GM19372 (cell line): ENCODE results near the gene CALML5.

ENCODE experiments used
- ATAC-seq: cut with Tn5 transposase; IDR thresholded peaks from one replicate; pipeline ENCODE4 v1.9.1; 2021; ENCODE audit warnings: mild to moderate bottlenecking, low read depth, moderate library complexity; ENCODE audit not compliant: unreplicated experiment

Gene CALML5

DNA sequence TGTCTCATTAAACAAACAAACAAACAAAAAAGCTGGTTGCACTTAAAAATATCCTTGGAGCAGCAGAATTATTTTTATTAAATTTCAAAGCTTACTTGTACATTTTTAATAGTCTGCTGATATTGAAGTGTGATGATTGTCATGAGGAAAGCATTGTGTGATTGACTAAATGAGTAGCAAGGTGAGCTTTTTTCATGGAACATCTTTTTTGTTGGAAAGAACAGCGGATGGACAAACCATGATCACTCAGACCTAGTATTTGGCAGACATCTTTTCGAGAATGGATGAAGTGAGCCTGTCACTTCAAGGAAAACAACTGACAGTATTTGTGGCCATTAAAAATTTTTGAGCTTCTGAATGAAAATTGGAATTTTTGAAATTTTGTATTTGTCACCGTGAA is 19.7 kb upstream of the CALML5 start:
- ATAC-seq: no peak

DNA sequence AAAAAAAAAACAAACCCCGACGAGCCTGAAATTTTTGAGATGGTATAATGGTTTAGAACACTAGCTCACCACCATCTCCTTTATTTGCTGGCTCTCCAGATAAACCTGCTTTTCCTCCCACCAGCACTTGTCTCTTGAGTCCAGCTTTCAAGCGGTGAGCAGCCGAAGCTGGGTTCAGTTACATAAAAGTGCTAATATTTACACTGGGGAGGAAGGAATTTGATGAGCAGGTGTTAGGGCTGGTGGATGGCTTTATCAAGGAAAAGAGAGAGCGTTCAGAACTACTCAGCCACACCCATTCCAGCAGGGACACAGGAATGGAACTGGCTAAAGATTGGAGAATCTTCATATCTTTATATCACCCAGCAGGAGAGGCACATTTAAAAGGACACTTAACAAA is 18.8 kb upstream of the CALML5 start:
- no peak for ATAC-seq

DNA sequence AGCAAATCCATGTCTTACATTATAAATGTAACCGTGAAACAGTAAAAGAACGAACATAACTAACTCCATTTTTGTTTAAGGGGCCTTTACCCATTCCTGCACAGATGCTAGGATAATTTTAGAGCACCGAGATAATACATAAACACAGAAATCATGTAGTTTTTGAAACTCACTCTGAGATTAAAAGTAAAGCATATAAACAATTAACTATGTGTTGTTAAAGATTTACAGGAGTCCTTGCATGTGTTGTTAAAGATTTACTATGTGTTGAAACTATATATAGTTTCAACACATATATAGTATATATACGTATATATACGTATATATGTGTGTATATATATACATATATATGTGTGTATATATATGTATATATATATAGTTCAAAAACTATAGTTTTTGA is 18.2 kb upstream of the CALML5 start:
- no peak for ATAC-seq

DNA sequence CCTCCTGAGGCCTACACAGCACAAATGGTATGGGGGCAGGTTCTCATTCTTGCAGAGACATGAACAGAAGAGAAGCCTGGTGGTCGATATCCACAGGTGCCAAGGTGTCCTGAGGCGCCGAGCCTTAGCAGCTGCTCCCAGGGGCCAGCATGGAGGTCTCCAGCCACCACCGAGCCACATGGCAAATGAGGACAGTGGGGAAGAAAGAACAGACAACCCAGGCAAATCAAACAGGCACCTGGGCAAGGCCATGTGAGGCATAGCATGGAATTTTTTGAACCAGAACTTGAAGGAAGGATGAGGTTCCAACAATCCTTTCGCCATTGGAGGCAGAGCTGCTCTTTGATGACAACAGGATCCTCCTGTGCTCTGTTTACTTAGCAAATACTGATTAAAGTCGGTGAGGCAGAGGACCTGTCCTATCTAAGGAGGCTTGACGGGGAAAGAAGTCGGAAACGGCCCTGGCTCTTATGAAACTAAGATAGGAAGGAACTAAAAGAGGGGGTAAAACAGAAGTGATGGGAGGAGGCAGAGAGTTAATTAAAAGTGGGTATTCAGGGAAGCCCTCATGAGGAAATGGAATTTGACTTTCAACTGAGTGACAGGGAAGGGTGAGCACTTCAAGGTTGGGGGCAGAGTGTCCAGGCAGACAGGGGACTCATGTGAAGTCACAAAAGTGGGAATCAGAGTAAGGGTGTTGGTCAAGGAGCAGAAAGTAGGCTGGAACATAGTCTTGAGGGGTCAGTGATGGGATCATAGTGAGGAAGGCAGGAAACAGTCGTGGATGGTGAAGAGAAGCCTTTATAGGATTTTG is 16.8 kb upstream of the CALML5 start:
- no peak for ATAC-seq

DNA sequence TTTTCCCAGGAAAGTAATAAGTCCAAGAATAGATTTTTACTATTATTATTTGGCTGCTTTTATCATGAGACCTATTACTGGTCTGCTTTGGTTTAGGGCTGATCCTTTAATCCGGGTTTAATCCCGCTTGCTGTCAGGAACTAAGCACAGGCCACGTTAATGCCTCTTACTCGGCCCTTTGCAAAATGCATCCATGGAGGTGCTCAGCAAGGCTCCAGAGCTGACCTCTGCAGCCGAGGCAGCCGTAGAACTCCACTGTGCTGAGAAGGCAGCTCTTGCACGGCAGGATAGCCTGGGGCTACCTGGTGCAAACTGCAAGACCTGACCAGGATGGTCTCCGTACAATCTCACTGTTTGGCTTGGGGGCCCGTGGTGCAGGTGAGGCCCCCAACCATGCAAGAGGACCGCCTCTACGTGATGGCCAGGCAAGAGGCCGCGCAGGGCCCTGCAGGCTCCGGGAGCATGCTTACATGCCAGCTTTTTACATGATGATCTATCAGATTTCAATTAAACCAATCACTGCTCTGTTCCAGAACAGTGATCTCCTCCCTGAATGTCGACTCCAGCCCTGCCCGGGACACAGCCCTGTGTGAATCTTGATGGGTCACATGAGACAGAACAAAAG is 15.0 kb upstream of the CALML5 start:
- no peak for ATAC-seq

DNA sequence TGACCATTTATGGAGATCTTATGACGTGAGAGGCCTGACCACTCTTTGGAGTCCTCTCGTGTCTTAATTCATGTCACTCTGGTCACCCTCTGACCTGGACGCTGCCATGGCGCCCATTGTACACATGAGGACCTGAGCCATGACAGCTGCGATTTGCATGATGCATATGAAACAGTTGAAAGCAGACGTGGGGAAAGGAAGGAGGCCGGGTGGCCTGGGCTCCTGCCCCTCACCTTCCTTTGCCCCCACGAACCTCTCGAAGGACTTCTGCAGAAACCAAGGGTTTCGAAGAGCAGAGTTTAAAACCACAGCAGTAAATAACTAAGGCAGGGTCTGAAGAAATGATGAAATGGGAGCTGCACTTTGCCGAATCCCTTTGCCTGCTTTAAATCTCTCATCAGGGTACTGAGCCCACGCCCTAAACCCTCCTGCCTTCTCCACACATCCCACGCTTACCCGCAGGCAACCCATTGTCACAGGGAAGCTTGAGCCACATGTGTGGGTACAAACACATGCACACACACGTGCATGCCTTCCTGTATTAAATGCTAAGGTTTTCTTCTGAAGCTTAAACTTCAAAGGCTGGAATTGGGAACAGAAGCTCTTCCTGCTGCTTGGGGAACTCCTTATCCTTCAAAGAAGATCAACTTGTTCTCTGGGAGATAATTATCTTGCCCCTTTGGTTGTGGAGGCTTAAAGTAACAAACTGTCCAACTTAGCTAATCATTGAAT is 13.7 kb upstream of the CALML5 start:
- ATAC-seq: no peak

DNA sequence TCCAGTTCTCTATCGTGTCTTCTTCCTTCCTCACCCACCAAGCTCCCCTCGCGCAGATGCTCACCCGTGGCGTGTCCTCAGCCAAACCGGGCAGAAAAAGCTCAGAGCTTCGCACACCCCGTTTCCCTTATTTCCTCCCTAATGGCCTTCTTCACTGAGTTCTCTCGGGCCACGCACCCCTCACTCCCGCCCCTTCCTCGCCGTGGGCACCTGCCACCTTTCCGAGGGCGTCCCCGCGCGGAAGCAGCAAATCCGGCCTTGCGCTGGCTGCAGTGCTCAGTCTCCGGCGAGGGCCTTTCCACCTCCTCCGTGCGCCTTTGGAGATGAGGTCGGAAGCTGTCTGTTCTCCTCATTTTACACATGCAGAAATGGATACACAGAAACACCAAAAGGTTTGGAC is 13.0 kb upstream of the CALML5 start:
- no peak for ATAC-seq

DNA sequence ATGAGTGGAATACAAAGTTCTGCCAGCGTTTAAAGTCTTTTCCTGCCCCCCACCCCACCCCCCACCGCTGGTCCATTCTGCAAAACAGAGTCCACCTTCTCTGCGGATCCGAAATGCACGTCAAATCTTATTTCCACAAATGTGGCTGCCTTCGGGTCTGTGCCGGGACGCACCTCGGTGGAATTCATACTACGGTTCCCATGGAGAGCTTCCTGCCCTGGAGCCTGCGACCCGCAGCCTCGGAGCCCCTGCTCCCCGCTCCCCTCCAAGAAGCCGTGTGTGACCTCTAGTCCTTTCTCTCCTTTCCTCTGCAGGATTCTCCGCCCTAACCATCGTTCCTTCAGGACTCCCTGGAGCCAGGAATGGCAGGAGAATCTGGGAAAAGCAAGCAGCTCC is 12.5 kb upstream of the CALML5 start:
- no peak for ATAC-seq

DNA sequence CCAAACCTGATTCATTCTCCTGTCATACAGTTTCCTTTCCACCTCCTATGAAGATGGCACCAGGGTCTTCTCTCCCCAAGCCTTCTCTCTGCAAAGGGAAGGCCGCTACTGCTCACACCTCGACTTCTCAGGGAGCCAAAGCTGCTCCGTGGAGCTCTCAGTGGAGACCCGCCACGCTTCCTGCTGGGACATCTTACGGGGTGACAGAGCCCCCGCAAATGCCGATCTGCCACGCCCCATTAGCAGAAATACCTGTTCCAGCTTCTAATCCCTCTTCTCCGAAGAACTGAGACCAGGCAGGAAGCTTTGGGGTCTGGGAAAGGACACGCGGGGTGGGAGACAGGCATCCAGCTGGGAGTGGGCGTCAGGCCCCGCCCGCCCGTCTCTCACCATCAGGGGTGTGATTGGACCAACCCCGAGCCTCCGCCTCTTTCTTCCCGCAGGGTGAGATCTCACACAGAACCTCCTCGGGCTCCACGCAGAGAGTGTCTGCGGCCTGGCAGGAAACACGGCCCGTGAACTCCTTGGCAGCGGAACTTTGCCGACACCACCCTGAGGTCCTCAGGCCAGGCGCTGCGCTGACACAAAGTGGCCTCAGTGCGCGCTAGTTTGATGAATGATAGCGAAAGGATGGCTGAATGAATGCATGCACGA is 12.0 kb upstream of the CALML5 start:
- no peak for ATAC-seq

DNA sequence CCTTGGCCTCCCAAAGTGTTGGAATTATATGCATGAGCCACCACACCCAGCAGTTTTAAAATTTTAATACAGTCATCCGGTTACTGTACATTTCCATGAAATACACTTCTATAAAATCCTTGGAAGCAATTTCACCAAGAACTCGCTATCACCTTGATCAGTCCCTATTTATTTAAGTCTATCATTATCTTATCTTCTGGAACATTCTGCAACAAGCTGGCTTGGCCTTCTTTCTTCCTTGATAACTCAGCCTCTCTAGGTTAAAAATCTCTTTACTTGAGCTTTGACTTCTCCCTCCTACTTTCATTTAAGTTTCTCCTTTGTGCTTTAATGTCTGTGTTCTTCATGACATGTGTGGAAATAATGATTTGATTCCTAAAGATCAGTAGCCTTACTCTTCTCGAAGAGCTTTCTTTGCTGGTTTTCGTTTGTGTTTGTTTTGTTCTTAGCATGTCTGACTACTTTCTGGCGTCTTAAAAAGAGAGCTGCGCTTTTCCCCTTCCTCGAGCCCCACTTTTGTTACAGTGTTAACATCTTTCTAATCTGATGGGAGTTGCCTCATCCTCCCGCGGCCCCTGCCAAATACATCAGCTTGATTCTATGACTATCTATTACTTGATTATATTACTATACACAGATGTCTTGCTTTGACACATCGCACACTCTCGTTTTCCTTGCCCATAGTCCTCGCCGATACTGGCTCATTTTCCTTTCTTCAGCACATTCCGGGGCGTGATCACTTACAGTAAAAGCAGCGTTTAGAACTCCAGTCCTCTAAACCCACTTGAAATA is 11.1 kb upstream of the CALML5 start:
- ATAC-seq: no peak

DNA sequence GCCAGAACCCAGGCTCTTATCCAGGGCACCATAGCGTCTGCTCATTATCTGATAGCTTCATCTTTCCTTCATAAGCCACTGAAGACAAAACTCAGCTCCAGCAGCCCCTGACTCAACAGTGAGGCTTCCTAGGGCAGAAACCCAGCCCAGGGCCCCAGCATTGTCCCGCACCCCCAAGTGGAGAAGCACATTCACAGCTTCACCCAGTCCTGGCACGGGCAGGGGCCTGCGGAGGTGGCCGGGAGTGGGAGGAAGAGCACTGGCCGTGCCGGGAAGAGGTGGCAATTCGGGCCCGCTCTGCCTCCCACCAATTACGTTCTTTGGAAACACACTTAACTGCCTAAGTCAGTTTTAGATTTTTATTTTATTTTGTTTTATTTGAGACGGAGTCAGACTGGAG is 10.3 kb upstream of the CALML5 start:
- ATAC-seq: no peak

DNA sequence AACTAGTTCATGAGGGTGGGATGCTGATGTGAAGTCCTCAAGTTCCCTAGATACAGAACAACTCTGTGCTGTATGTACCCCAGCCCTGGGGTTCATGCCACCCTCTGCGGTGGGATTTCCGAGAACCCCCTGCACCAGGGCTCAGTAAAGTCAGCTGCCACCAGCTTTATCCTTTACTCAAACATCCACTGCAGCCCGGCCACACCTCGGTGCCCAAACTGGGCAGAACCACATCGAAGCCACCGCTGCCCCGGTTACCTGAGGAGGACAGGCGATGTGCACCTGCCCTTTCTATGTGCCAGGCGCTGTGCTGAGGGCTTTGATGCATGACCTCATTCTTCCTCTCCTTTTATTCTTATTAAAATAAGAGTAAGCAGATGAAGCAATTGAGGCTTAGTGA is 9.9 kb upstream of the CALML5 start:
- ATAC-seq: no peak

DNA sequence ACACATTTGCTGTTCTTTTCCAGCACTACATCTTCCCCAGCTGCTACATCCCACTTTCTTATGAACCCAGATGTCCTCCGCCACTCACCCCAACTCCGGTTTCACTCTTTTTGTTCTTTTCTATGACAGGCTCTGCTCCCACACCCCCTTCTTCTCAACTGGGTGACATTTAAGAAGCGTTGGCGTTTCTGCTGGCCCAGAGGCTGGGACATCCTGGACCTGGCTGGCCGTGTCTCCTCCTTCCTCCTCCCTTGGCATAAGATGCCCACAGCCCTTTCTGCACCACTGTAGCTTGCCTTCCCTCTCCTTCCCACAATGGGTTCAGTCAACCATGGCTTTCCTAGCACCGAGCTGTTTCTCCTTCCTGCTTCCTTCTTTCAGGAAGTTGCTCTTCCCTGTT is 9.4 kb upstream of the CALML5 start:
- no peak for ATAC-seq

DNA sequence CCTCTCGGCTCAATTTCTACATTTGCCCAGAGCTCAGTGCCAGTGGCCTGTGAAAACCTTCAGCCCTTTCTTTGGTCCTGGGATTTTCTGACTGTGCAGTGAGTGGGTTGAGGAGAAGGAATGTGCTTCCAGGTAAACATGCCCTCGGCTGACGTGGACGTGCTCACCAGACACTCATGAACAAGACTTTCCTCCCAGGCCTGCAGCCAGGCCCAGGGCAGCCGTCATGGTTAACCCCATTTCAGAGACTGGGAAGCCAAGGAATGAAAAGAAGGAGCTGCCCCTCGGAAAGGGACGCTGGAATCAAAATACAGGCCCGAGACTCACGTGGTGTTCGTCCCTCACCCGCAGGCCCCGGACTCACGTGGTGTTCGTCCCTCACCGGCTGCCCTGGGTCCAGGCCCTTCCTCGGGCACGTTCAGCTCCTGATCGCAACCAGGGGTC is 8.8 kb upstream of the CALML5 start:
- ATAC-seq: no peak

DNA sequence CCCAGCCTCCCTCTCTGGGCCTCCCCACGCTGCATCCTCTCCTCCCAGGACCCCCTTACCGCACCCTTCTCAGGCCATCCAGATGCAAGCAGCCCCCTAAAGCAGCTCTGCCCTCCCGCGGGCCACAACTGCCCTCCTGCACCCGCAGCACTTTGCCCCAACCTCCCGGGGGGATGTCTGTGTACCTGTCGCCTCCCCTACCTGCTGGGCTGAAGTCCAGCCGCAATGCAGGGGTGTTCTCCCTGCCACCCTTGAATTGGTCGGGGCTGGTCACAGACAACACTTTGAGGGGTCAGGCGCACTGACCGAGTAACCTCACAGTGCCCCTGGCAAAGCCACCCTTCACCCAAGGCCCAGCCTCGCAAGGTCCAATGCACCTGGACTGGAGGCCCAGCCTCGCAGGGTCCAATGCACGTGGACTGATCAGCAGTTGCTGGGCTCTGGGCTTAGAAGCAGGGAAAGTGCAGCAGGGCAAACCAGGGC is 8.3 kb upstream of the CALML5 start:
- ATAC-seq: no peak

DNA sequence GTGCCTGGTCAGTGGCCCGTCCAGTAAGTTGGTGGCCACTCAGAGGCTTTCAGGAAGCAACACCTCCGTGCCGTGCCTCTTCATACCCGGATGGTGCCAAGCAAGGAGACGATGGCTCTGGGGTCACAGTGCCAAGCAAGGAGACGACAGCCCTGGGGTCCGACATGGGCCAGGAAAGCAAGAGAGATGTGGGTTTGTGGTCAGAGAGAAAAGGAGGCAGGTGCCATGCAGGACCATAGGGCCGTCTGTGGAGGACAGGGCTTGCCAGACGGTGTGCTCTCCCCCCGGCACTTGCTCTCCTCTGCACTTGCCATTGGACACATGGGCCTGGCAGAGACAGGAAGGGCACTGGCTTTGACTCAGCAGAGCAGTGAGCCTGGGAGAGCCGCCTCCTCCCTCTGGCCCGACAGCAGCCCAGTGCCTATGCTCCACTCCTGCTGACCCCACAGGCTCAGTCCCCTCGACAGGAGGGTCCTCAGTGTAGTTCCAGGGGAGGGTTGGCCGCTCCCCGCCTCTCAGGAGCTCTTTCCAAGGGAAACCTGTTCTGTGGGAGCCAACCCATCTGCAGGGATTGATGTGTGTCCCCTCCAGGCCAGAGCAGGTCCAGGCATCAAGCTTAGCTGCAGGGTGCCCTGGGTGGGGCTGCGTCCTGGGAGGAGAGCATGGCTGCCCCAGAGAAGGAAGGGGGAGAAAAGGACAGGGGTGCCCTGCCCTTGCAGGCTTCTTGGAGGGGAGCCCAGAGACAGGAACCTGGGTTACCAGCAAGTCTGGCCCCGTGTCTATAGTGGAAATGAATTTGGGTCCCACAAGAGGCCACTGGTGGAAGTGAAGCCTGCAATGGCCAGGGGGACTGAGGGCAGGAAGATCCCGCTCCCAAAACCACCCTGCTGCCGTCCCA is 7.6 kb upstream of the CALML5 start:
- no peak for ATAC-seq

DNA sequence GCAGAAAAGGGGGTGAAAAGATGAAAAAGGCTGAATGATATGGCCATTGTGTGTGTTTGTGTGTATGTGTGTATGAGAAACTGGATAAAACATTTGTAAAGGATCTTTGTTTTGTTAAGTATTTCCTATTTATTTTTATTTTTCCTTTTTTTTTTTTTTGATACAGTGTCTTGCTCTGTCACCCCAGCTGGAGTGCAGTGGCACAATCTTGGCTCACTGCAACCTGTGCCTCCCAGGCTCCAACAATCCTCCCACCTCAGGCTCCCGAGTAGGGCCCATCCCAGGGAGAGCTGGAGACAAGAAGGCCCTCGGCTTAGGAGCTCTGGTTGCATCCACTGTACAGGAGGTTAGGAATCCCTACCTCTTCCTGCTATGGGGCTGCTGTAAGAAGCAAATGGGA is 6.9 kb upstream of the CALML5 start:
- ATAC-seq: no peak

DNA sequence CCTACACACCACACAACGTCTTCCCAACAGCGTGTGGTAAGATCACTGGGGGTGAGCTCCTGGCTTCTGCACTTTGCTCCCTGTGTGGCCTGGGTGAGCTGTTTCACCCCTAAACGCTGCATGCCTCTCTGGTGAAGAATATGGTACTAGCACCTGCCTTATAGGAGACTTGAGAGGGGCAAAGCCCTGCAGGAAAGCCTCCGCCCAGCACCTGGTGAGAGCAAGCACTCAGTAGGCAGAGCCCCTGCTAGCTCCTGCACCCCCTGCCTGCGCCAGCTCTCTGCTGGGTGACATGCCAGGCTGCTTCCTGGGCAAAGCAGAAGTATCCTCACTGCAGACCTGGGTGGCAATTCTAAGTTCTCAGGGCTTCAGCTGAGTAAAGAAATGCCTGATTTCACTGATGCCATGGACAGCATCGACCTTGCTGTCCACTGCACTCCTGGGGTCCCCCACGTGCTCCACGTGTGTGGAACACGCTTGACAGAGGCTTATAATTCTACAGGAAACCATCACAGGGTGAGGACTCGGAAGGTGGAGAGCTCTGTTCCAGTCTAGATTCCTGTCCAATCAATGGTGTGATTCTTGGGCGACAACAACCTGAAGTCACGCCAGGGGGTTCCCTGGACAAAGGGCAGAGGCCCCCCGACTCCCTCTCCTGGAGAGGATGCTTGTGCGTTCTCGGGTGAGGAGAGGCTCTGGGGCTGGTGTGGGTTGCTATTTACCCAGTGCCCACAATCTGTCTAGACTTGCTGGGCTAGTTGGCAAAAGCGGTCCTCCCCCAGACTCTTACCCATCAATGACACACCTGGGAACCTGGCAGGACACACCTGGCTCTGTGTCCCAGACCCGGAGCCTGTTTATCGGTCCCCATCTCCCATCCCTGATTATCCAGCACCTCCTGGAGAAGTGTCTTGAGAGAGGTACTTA is 5.0 kb upstream of the CALML5 start:
- no peak for ATAC-seq
